GM18870 (cell line): ENCODE results near the gene TXNL4B.

Experiments used
- ATAC-seq: cut with Tn5 transposase; IDR thresholded peaks from one replicate; pipeline ENCODE4 v1.9.1; 2021; ENCODE audit warnings: moderate library complexity; ENCODE audit not compliant: unreplicated experiment

Gene TXNL4B

GRCh38 chr16:72042157-72042660 lies 51.2 kb downstream of the TXNL4B start:
- ATAC-seq = no peak

GRCh38 chr16:72036098-72036497 lies 57.3 kb downstream of the TXNL4B start:
- ATAC-seq = no peak
